Endothelial cell (in vitro differentiated cells): ENCODE results near the gene ZHX3. TPM values are rescaled to one million over a fixed set of nuclear protein-coding genes. Genes with fewer than 3 reads are reported as not detected.

Experiments
- DNase-seq: peaks from one replicate; pipeline ENCODE4 v3.0.0; 2021; ENCODE audit warnings: low spot score
- H3K27ac Mint-ChIP-seq: one replicate; pipeline ENCODE4 v1.8.0; 2021; ENCODE audit warnings: mixed read lengths, inconsistent platforms; ENCODE audit not compliant: unreplicated experiment
- H3K27me3 Mint-ChIP-seq: one replicate; pipeline ENCODE4 v1.8.0; 2021; ENCODE audit warnings: mild to moderate bottlenecking, moderate library complexity, mixed read lengths, inconsistent platforms; ENCODE audit not compliant: unreplicated experiment
- H3K36me3 Mint-ChIP-seq: one replicate; pipeline ENCODE4 v1.8.0; 2021; ENCODE audit warnings: mild to moderate bottlenecking, low read depth, mixed read lengths, inconsistent platforms; ENCODE audit not compliant: unreplicated experiment
- H3K4me1 Mint-ChIP-seq: one replicate; pipeline ENCODE4 v1.8.0; 2021; ENCODE audit warnings: mild to moderate bottlenecking, mixed read lengths, inconsistent platforms; ENCODE audit not compliant: unreplicated experiment
- H3K4me3 Mint-ChIP-seq: one replicate; pipeline ENCODE4 v1.8.0; 2021; ENCODE audit warnings: mild to moderate bottlenecking, mixed read lengths, inconsistent platforms; ENCODE audit not compliant: unreplicated experiment
- H3K9me3 Mint-ChIP-seq: one replicate; pipeline ENCODE4 v1.8.0; 2021; ENCODE audit warnings: mixed read lengths, inconsistent platforms; ENCODE audit not compliant: unreplicated experiment
- total RNA-seq: library from RNA; stranded (reverse); fragmentation: NEBNext Ultra II Directional; extraction: Animal tissue kit (Norgen Biotek cat#: 25700); gene quantifications from one replicate; pipeline ENCODE4 v1.2.1, GENCODE V29; 2021; ENCODE audit not compliant: unreplicated experiment
- TF ChIP-seq, protein P1 (sequence below): fragments of 200-600 bp; sonication (generic); IDR thresholded peaks from one replicate; pipeline ENCODE4 v1.5.0; 2021; ENCODE audit warnings: antibody characterized with exemption; ENCODE audit not compliant: unreplicated experiment

The ZHX3 gene
- total RNA-seq, 1 donor from 2014 or later, result 20.9 TPM

DNA sequence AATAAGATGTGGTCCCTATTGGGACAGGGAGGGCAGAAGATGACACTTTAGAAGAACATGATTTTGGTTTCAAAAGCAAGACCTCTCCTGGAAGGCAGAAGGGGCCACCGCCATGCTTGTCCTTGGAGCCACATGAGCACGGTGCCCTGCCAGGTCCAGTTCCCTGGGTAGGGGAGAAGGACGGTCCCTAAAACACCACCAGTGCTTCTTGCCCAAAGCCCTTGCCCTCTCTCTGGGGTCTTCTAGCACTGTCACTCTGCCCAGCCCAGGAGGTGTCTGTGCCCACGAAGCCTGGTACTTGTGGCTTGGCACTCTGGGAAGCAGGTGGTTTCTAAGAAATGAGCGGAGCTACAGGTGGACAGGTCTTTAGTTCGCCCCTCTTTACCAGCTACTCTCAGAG, 134.1 kb downstream of the ZHX3 start:
- Mint-ChIP-seq H3K27me3 (peaks cover 14% of the 10 kb centered on the region), H3K36me3 (peaks cover 17% of the 10 kb centered on the region)
- DNase-seq, result no peak

DNA sequence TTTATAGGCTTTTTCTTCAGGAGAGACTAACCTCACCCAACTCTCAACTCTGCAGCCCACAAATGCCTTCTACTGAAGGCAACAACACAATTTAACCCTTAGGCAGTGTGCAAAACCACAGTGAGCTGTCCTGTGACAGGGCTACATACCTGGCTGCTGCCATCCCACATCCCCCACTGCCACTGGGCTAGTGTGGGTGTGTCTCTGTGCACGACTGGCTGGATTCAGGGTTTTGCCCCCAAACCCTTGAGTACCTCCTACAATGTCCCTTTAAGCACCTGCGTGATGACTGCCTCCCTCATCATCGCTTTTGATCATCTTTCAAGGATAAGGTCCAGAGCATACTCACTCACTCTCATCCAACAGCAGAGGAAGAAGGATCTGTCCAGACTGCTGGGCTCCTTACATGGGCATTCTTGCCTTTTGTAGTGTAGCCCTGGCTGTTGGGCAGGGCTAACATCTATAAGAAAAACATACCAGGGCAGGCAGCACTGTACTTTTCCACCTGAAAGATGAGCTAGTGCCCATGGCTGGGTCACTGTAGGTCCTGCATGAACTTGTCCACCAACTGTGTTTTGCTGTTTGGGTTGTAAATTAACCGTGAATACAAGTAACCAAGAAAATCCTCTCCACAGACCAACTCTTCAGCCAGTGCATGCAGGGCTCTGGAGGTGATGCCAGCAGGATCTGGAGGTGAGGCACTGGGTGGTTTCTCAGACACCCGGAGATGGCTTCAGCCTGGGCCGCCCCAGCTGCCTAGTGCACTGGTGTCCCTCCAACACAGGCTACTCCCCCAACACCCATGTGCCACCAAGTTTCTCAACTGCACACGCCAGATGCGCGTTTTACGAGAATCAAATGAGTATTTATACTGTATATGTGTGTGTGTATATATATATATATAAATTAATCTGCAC, 135.0 kb downstream of the ZHX3 start:
- H3K27ac Mint-ChIP-seq, result no peak overlapping the region
- TF ChIP-seq, protein P1, sequence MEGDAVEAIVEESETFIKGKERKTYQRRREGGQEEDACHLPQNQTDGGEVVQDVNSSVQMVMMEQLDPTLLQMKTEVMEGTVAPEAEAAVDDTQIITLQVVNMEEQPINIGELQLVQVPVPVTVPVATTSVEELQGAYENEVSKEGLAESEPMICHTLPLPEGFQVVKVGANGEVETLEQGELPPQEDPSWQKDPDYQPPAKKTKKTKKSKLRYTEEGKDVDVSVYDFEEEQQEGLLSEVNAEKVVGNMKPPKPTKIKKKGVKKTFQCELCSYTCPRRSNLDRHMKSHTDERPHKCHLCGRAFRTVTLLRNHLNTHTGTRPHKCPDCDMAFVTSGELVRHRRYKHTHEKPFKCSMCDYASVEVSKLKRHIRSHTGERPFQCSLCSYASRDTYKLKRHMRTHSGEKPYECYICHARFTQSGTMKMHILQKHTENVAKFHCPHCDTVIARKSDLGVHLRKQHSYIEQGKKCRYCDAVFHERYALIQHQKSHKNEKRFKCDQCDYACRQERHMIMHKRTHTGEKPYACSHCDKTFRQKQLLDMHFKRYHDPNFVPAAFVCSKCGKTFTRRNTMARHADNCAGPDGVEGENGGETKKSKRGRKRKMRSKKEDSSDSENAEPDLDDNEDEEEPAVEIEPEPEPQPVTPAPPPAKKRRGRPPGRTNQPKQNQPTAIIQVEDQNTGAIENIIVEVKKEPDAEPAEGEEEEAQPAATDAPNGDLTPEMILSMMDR, result no peak
- DNase-seq, result no peak
- peaks cover 3% of the 10 kb centered on the region for H3K4me1 Mint-ChIP-seq
- H3K9me3 Mint-ChIP-seq, result no peaks in the 10 kb centered on the region
- H3K27me3 Mint-ChIP-seq, result peaks cover 14% of the 10 kb centered on the region
- H3K4me3 Mint-ChIP-seq, result no peak overlapping the region
- H3K36me3 Mint-ChIP-seq, result peaks cover 22% of the 10 kb centered on the region

More for the DNA sequence above, 134.1 kb downstream of the ZHX3 start:
- TF ChIP-seq, protein P1, result no peak
- Mint-ChIP-seq H3K9me3 (no peaks in the 10 kb centered on the region), H3K4me3 (no peak overlapping the region), H3K27ac (no peak overlapping the region), H3K4me1 (peaks cover 3% of the 10 kb centered on the region)

DNA sequence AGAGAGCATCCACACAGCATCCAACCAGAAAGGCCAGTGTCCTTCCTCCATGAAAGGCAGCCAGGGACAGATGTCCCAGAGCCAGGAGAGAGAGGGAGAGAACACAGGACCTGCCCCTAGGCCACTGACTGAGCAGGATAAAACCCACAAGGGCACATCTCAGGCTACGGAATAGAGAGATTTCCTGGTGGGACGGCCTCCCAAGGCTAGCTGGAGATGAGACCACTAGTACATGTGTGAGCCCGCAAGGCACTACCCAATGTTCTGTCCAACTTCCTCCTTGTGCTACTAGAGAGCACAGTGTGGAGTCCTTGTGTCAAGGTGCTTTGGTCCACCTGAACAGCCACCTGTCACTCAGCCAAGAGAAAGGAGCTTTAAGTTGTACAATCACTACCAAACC, 136.0 kb downstream of the ZHX3 start:
- Mint-ChIP-seq H3K9me3 (no peaks in the 10 kb centered on the region), H3K4me3 (no peak overlapping the region), H3K27me3 (peaks cover 14% of the 10 kb centered on the region), H3K36me3 (peaks cover 22% of the 10 kb centered on the region), H3K27ac (no peak overlapping the region), H3K4me1 (peaks cover 3% of the 10 kb centered on the region)
- TF ChIP-seq, protein P1, result no peak
- no peak for DNase-seq

DNA sequence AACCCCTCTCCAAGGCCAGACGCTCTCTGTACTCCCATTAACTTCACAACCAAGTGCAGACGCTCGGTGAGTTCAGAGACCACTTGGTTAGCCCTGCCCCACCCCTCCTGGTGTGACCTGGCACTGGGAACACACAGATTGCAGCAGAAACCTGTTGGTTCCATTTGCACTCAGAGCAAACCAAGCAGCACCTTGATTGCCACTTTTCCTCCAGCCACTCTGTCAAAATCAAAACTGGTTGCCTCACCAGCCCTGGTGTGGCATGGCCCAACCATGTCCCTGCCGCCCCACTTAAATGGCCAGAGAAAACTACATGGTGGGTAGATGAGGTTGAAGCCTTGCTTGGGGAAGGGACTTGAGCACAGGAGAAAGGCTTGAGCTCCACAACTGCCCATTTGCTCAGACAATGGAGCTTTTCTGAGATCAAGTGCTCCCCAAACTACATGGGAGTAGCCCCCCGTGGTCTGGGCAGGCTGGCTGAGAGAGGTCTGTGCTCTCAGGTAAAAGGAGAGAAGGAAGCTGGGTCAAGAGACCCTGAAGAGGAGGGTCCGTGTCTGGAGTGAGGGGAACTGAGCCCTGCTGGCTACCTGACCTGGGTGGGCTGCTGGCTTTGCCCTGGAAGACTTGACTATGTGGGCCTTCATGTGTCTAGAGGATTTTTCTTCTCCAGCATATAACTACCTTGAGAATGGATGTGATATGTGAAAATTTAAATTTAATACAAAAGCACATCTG, 136.8 kb downstream of the ZHX3 start:
- Mint-ChIP-seq H3K27me3 (peaks cover 14% of the 10 kb centered on the region), H3K4me1 (peaks cover 3% of the 10 kb centered on the region), H3K9me3 (no peaks in the 10 kb centered on the region), H3K27ac (peak overlapping the region; percentile 36), H3K36me3 (peaks cover 26% of the 10 kb centered on the region), H3K4me3 (no peak overlapping the region)
- no peak for DNase-seq
- TF ChIP-seq, protein P1, result no peak

DNA sequence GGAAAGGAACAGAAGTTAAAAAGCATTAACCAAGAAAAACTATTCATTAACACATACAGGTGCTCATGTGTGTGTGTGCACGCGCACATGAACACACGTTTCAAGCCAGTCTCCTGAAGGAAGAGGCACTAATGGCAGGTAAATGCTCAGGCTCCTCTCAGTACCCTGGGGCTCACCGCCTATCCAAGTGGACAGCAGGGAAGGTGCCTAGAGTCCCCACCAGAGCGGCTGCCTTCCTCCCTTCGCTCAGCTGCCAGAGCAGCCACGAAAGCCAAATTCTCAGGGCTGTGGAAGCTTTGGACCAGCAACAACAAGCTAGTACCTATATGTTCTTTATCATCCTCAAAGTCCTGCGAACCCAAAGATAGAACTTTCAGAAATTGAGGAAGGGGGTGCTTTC, 137.6 kb downstream of the ZHX3 start:
- Mint-ChIP-seq H3K4me3 (no peak overlapping the region), H3K9me3 (no peaks in the 10 kb centered on the region), H3K27ac (no peak overlapping the region), H3K36me3 (peaks cover 29% of the 10 kb centered on the region), H3K4me1 (peaks cover 3% of the 10 kb centered on the region), H3K27me3 (peaks cover 14% of the 10 kb centered on the region)
- no peak for DNase-seq
- TF ChIP-seq, protein P1, result no peak
